Chondrocyte (in vitro differentiated cells): ENCODE results near the gene RNF26. TPM values are rescaled to one million over a fixed set of nuclear protein-coding genes. Genes with fewer than 3 reads are reported as not detected.
A peak's percentile ranks its signal among the peaks of the same experiment; 100 is the strongest.

Source experiments
- DNase-seq: peaks from one replicate; pipeline ENCODE4 v3.0.0; 2021; ENCODE audit warnings: mixed read lengths, low spot score
- H3K27ac Mint-ChIP-seq: one replicate; pipeline ENCODE4 v1.8.0; 2021; ENCODE audit warnings: mild to moderate bottlenecking, moderate library complexity, mixed read lengths; ENCODE audit not compliant: unreplicated experiment
- H3K27me3 Mint-ChIP-seq: 2 replicates; pipeline ENCODE4 v1.8.0; 2021; ENCODE audit warnings: low read depth, mixed read lengths
- H3K36me3 Mint-ChIP-seq: 2 replicates; pipeline ENCODE4 v1.8.0; 2021; ENCODE audit warnings: low read depth, mixed read lengths
- H3K4me1 Mint-ChIP-seq: 2 replicates; pipeline ENCODE4 v1.8.0; 2021; ENCODE audit warnings: low read depth, mild to moderate bottlenecking, mixed read lengths
- H3K4me3 Mint-ChIP-seq: one replicate; pipeline ENCODE4 v1.8.0; 2021; ENCODE audit warnings: mild to moderate bottlenecking, moderate library complexity, mixed read lengths; ENCODE audit not compliant: unreplicated experiment
- H3K9me3 Mint-ChIP-seq: 2 replicates; pipeline ENCODE4 v1.8.0; 2021; ENCODE audit warnings: low read depth, mixed read lengths
- CTCF ChIP-seq: fragments of 200-600 bp; sonication (generic); IDR thresholded peaks from 2 replicates; pipeline ENCODE4 v1.5.0; 2021; ENCODE audit warnings: antibody characterized with exemption, mild to moderate bottlenecking, moderate library complexity
- total RNA-seq: library from RNA; stranded (reverse); gene quantifications from 3 replicates; pipeline ENCODE4 v1.2.1, GENCODE V29; 2021

Gene RNF26
- total RNA-seq, 1 donor from 2014 or later, result 22.8 TPM

GRCh38 chr11:119361941-119362725, 27.8 kb downstream of the RNF26 start:
- no peak for DNase-seq
- TF ChIP-seq CTCF, result no peak
- peak overlapping the region; percentile 51 for H3K4me3 Mint-ChIP-seq
- H3K27me3 Mint-ChIP-seq, result peaks cover 2% of the 10 kb centered on the region
- peaks cover 46% of the 10 kb centered on the region for H3K4me1 Mint-ChIP-seq
- peaks cover 8% of the 10 kb centered on the region for H3K36me3 Mint-ChIP-seq
- H3K27ac Mint-ChIP-seq, result peak overlapping the region; percentile 84
- no peaks in the 10 kb centered on the region for H3K9me3 Mint-ChIP-seq

- Mint-ChIP-seq H3K27me3 (peaks cover 2% of the 10 kb centered on the region), H3K4me3 (peak overlapping the region; percentile 51), H3K27ac (no peak overlapping the region), H3K4me1 (peaks cover 46% of the 10 kb centered on the region), H3K36me3 (peaks cover 6% of the 10 kb centered on the region), H3K9me3 (no peaks in the 10 kb centered on the region)
- DNase-seq, result no peak
- TF ChIP-seq CTCF, result no peak
Observed at GRCh38 chr11:119362741-119363080, 28.4 kb downstream of the RNF26 start.

- peak overlapping the region; percentile 55 for H3K4me3 Mint-ChIP-seq
Observed at GRCh38 chr11:119363081-119363850, 28.9 kb downstream of the RNF26 start.

GRCh38 chr11:119363851-119364590, 29.7 kb downstream of the RNF26 start:
- H3K27me3 Mint-ChIP-seq, result peaks cover 2% of the 10 kb centered on the region
- peak overlapping the region; percentile 73 for H3K4me3 Mint-ChIP-seq
- peak; percentile 65 for DNase-seq

More at GRCh38 chr11:119363081-119363850, 28.9 kb downstream of the RNF26 start:
- peak; percentile 81 for DNase-seq
- H3K27ac Mint-ChIP-seq, result peak overlapping the region; percentile 12
- no peaks in the 10 kb centered on the region for H3K9me3 Mint-ChIP-seq
- H3K27me3 Mint-ChIP-seq, result peaks cover 2% of the 10 kb centered on the region
- TF ChIP-seq CTCF, result no peak
- peaks cover 4% of the 10 kb centered on the region for H3K36me3 Mint-ChIP-seq
- H3K4me1 Mint-ChIP-seq, result peaks cover 49% of the 10 kb centered on the region

More at GRCh38 chr11:119363851-119364590, 29.7 kb downstream of the RNF26 start:
- Mint-ChIP-seq H3K9me3 (no peaks in the 10 kb centered on the region), H3K27ac (no peak overlapping the region), H3K4me1 (peaks cover 52% of the 10 kb centered on the region), H3K36me3 (peaks cover 1% of the 10 kb centered on the region)
- TF ChIP-seq CTCF, result no peak
